ENCODE measurements around the gene CDH8.
"Not testable (repeated sequence)": the region's sequence is repeated elsewhere in the genome, so short reads cannot be mapped to it uniquely, and the experiment has no call there.

CDH8 gene

DNA sequence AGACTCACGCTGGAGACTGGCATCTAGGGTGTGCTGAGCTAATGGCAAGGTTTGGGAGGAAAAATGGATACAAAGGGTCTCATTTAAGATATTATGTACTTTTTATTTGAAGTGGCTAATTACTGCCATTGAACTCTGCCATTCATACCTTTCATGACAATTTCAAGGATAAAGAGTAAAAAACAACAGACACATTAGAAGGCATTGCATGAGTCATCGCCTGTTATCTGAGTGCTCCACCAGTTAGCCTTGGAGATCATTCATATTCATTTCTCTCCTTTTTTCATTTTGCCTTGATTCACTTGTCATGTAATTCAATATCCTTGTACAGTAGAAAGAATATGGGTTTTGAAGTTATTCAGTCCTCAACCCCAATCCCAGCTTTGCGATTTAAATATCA lies 109.5 kb downstream of the CDH8 start:
- no peak for DNase-seq

DNA sequence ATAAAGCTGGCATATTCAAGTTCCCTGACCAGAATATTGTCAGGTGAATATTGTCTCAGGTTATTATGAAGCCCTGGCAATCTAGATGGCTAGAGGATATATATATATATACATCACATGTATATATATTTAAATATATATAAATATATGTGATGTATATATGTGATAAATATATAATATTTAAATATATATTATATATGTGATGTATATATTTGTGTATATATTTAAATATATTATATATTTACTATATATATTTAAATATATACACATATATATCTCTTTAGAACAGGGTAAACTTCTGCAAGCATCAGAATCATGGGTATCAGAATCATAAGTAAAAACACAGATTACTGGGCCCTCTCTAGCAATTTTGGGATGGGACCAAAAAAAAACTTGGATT lies 112.6 kb downstream of the CDH8 start:
- no peak for DNase-seq

DNA sequence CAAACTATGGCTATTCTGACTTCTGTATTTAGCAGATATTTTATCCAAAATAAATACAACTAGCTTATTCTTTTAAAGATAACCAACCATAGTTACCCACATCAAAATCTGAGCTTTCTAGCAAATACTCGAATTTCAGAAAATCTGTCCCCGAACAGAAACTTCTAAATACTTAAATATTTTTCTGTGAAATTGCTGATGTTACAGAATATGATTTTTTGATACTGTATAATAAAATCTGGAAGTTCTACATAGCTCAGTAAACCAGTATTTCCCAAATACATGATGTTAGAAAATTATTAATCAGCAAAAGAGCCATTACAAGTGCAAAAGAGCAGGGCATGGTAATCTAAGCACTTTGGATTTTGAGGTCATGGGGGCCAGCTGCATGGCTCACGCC lies 114.9 kb downstream of the CDH8 start:
- DNase-seq = no peak

DNA sequence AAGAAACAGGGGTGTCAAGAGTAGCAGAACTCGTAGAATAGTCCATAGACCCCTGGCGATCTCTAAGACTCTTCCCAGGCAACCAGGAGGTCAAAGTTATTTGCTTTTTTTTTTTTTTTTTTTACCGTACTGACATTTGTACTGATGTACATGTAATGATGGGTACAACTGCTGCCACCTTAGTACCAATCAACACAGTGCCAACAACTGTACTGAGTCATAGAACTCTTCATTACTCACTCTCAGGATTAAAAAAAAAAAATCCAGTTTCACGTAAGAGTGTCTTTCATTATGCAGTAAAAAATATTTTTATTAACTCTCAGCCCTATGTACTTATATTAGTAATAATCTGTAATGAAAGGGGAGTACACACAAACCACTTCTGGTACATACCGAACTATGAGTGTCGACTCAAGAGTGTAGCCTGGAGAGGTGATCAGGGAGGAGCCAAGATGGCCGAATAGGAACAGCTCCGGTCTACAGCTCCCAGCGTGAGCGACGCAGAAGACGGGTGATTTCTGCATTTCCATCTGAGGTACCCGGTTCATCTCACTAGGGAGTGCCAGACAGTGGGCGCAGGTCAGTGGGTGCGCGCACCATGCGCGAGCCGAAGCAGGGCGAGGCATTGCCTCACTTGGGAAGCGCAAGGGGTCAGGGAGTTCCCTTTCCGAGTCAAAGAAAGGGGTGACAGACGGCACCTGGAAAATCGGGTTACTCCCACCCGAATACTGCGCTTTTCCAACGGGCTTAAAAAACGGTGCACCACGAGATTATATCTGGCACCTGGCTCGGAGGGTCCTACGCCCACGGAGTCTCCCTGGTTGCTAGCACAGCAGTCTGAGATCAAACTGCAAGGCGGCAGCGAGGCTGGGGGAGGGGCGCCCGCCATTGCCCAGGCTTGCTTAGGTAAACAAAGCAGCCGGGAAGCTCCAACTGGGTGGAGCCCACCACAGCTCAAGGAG lies 118.1 kb downstream of the CDH8 start:
- DNase-seq = not testable (repeated sequence)

DNA sequence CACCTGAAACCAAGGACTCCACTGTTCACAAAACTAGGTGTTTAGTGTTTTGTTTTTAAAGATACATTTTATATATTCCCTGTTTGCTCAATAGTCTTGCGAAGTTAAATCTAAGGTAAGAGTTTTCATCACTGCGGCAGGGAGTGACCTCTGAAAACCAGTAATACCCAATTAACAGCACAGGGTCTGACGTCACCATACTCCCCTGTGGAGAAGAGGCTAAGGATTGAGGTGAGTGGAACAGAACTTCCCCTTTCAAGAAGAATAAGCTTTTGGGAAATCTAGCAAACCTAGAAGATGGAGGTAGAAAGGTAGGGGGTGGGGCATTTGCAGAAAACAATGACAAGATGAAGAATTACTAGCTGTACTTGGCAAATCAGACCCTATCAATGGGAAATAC lies 120.7 kb downstream of the CDH8 start:
- no peak for DNase-seq

DNA sequence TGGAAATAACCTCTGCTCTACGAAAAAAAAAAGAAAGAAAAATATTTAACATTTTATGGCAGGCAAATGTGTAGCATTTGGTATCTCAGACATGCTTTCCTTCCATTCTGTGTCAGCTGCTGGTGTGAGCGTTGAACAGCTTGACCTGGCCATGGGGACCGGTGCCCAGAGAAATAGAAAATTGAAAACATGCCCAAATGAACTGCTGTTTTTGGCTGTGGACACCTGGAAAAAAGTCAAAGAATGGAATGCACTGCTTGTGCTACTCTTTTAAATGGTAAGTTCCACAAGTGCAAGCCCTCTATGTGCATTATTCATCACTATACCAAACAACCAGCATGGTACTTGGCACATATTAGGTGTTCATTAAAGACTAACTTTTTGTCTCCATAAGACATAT lies 127.2 kb downstream of the CDH8 start:
- no peak for DNase-seq

DNA sequence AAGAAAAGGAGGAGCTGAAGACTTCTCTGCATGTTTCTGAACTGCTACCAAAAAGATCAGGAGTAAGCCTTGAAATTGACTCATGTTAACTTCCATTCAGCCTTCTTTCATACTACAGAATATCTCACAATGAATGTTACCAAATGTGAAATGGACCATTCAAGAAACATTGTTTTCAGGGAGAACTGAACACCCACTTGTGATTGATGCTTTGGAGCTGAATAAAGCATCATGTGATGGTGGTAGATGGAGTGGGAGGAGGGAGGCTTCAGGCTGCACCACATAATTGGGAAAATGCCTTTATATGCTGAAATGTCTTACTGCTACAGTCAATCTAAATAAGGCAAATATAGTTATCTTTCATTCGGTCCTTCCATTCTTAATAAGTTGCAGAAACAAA lies 127.8 kb downstream of the CDH8 start:
- DNase-seq = no peak

DNA sequence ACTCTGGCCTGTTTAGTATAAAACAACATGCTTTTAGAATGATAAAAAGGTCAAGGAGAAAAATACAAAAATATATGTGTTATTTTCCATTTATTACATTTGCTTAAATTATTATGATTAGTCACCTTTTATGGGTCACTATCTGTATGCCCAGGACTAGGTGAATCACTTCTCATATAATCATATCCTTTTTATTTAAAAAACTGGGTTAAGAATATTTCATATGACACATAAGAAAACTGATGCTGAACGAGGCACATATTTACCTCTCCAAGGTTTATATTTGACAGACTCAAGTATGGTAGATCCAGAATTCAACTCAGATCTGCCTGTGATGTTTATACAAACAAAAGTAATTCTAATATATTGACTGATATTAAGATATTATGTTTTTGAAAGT lies 134.5 kb downstream of the CDH8 start:
- no peak for DNase-seq

DNA sequence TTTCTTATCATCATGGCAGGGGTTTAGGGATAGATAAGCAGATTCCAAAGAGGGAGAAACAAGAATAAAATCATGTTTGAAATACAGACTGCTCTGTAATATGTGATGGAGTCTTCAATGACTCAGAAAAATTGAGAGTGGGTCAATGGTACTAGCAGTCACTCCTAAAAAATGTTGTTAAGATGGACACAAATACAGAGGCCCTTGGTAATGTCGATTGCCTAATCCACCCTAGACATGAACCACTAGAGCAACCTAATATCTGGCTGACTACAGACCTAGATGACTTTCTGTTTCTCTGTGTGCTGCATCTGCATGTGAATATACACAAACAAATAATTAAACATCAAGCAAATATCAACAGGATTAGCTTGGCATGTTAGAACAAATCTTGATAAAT lies 135.8 kb downstream of the CDH8 start:
- no peak for DNase-seq

DNA sequence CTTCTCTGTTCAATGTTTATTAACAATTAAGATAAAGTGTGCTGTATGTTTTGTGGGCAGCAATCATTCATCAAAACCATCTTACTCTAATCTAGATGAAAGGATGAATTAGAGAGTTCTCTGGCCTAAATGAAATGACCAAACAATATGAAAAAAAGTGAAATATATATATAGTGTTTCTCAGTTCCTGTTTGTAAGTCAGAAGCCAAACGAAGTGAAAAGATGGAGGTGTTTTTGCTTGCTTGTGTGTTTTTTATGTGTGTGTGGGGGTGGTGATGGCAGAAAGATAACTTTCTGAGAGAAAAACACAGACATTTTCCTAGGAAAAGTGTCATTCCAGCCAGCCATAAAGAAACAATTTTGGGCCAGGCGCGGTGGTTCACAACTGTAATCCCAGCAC lies 138.6 kb downstream of the CDH8 start:
- no peak for DNase-seq

DNA sequence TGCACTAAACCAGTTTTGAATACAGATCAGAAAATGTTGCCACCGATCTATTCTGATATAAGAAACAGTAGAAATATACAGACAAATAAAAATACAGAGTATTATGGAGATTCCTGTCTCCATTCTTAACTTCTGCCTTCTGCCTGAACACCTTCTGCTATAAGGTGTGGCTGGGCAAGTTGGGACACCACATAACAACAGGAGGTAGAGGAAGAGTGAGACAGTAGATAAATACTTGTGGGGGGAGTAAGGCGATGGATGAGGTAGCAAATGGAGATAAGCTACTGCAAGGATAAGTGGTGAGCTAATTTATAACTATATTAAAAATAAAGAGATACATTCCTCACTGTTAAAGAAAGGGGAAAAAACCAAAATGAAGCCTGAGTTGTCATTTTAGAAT lies 143.7 kb downstream of the CDH8 start:
- no peak for DNase-seq

DNA sequence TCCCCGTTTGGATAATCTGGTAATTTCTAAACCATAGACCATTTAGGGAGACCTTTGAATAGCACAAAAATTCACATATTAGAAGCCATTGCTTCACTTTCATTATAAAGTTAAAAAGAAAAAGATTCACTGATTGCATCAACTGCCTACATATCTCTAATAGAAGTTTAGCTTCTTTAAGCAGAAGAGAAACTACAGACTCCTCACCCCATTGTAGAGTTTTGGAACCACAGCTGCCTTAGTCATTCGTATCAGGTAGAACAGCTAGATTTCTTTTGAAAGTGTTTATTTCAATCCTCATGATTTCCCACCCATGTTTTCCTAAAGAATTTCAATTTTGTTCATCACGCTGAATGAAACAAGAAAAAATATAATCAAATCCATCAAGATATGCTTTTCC lies 144.8 kb downstream of the CDH8 start:
- DNase-seq = no peak

DNA sequence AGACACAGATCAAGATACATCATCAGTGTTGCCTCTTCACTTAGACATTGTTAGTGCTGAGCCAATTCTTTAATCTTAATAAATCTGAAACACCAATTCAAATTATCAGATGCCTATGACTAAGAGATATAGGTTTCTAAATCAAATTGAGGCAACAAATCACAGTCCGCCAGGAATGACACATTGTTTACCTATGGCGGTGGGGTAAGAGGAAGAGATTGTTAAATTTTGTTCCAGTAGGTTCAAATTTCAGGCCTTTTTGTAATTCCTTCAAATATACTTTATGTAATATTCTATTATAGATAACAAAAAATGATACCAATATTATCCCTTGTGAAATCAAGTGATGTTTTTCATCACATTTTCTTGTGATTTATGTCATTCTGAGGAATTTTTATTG lies 145.9 kb downstream of the CDH8 start:
- DNase-seq = no peak

DNA sequence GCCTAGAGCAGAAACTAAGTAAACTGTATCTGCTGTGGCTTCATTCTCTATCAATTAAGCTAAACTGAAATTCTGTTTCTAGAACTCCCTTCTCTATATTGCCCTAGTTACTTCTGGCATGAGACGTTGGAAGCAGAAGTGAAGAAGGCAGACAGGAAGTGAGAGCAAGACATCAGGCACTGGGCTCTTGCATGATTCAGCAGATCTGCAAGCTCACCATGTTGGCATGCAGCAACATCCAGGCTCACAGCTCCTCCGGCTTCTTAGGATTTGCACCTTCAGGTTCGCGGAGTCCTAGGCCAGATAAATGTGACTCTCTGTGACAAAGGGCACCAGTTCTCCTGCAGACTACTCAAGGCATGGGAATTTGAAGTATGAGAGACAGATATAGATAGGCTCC lies 148.3 kb downstream of the CDH8 start:
- DNase-seq = no peak

DNA sequence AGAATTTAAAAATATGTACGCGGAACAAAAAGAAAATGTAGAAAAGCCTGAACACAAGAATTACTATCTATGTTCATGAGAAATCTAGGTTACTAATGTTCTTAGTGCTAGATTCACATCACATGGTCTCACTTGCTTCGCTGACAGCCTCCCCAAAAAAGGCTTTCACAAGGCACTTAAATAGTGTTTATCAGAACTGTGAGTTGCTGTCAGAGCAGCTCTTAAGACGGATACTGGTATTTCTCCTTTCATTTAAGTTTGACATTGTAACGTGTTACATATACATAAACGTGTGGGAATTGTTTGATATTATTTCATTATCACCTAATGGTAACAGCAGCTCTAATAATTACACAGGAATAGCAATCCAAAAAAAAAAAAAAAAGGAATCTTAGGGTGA lies 150.9 kb downstream of the CDH8 start:
- no peak for DNase-seq

DNA sequence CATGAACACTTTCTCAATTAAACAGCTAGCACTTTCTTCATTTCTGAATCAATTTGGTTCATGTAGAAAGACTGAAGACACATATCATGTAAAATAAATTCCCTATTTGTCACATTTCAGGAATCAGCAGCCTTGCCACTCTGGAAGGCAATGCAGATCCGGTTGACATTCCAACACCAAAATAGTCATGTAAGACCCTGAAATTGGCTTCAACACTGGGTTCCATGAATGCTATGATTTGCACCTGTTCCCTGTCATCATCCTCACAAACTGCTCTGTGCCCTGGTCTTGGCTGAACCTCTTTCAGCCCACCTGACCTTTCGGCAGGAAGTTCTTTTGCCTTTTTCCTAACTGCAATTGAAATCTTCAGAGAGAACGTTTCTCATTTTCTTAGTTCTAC lies 156.9 kb downstream of the CDH8 start:
- no peak for DNase-seq

DNA sequence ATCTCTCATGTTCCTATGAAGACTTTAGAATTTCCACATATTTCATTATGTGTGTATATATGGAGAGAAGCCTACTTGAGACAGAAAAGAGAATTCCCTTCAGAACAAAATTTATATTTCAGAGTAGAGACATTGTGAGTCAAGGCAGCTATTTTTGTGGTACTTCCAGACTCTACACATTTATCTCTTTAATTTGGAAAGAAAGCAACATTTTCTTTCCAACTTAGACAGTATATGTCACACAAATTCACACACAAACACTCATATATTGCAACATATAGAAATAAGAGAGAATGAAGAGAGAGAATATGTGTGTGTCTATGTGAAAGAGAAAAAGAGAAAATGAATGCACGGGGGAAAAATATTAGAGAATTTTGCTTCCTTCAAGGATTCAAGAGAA lies 158.8 kb downstream of the CDH8 start:
- no peak for DNase-seq

DNA sequence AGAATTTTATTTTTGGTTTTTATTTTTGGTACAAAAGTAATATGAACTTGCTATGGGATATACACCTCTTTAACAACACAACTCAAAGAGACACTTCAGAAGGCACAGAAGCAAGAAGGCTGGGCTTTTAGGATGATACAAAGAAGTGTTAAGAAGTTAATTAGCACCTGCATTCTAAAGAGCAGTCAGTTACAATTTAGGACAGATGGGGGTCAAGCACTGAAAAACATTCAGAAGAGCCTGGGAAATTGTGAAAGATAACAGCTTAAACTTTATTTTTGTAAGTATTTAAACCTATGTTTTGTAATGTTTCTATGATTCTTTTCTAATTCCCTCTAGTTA lies 163.5 kb downstream of the CDH8 start:
- DNase-seq = no peak

DNA sequence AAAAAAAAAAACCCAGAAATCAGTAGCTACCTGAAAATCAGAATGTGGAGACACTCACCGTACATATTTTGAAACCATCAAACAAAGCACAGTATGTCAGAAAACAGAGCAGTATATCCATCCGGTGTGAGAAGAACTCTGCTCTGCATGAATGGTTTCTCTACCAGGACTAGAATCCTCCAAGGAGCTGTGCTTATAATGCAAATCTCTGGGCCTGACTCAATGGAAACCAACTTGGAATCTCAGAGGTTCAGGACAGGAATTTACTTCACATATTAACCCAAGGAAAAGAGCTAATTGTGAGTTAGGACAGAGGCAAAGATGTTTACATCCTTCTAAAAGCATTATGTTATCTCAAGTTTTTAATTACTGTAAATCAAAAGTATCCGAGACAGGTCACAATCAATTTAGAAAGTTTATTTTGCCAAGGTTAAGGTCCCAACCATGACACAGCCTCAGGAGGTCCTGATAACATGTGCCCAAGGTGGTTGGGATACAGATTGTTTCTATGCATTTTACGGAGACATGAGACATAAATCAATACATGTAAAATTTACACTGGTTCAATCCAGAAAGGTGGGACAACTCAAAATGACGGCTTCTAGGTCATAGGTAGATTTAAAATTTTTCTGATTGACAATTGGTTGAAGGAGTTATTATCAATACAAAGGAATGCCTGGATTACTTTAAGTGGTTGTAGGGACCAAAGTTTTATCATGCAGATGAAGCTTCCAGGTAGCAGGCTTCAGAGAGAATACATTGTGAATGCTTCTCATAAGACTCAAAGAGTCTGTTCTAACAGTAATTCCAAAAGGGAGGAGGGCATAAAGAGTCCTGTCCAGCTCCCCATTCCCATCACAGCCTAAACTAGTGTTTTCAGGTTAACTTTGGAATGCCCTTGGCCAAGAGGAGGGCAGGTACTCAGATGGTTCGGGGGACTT lies 164.1 kb downstream of the CDH8 start:
- DNase-seq = no peak

DNA sequence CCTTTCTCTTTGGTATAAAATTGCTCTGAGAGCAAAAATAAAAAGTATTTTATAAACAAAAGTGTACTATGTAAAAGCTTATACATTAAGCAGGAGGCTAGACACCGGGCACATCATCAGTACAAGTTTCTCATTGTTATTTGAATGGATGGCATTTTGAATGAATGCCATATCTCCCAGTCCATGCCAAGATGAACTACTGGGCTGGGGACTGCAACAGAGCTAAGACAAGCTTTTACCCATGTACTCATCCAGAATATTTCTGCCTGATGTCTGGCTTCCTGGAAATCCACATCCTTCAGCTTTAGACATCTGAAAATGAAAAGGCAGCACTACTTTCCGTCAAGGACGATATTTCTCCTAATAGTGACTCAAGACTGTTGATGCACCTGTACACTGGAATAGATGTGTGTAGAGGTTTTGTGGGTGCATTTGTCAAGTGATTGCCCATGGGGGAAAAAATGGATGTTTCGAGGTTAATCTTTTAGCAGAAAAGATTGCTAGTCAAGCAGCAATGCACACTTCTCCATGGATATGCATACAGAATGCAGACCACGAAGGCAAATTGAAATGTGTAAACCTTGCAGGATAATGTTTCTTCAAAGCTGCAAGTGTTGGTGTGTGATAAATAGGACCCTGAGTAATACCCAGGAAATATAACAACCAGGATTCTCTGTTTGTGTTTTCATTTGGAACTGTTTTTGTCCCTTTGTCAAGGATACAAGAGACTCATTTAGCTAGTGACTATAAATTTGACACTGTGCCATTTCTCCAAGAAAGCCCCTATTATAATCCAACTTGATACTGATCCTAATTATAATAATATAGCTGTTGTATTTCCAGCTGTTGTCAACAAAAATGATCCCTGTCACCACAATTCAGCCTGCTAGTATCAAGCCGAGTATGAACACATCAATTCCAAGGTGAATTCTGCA lies 173.8 kb downstream of the CDH8 start:
- DNase-seq = no peak

DNA sequence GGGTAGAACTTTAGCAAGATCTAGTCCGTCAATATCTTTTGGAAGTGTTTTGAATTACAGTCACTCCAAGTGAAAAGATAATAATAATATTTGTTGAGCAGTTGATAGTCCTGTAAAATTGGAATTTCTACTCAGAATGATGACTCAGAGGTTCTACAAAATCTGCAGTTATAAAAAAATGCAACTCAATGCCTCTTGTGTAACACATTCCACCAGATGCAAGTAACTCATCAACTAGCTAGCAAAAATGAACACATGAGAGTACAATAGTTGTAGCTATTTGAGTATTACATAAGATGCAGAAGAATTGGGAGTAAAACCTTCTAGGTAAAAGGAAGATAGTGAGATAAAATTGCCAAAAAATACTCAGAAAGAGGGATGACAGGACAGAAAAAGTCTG lies 177.2 kb downstream of the CDH8 start:
- no peak for DNase-seq

DNA sequence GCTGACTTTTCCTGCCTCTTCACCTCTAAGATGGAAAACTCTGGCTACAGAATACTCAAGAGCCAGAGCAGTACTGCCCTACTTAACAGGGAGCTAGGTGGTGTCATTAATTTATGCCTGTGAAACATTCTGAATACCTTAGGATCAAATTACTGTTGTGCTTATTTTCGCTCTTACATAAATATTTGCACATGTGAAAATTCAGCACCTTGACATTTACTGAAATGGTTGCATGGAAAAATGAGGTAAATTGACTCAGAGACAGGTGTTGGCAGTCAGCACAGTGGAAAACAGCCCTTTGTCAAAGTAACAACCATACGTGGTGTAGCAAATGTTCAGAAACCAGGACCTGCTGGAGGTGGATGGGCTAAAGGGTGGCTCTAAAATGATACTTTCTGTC lies 193.6 kb downstream of the CDH8 start:
- DNase-seq = no peak
